K562 (cell line): Measurements from ENCODE around the gene SLC22A16. TPM values are rescaled to one million over a fixed set of nuclear protein-coding genes. Genes with fewer than 3 reads are reported as not detected.

ENCODE experiments used
- CCAR2 ChIP-seq: fragments of 200-400 bp; formaldehyde crosslinking; IDR thresholded peaks from 2 replicates; pipeline ENCODE4 v1.6.1; 2017; ENCODE audit warnings: mild to moderate bottlenecking, low read depth, low read length
- DACH1 ChIP-seq: fragments of 450-650 bp; IDR thresholded peaks from 2 replicates; pipeline ENCODE4 v1.6.1; 2018; ENCODE audit not compliant: partially characterized antibody
- E2F6 ChIP-seq, 2 experiments: IDR thresholded peaks; 2 replicates each; pipeline ENCODE4 v1.6.1; 2011; ENCODE audit warnings: borderline replicate concordance in 1 of 2, control low read depth in 1 of 2, low read depth in 1 of 2, low read length in 1 of 2, mild to moderate bottlenecking in 1 of 2, mixed read lengths in 1 of 2, moderate library complexity in 1 of 2; ENCODE audit not compliant: insufficient read depth in 1 of 2, insufficient read length in 1 of 2, poor library complexity in 1 of 2, severe bottlenecking in 1 of 2; ENCODE audit errors: extremely low read depth in 1 of 2
- ESRRA ChIP-seq: fragments of 450-650 bp; IDR thresholded peaks from 2 replicates; pipeline ENCODE4 v1.6.1; 2014; ENCODE audit warnings: low read depth, mild to moderate bottlenecking, moderate library complexity, borderline replicate concordance
- MEF2D ChIP-seq: conservative IDR thresholded peaks from 2 replicates; pipeline ENCODE4 v1.6.1; 2016; ENCODE audit warnings: low read depth, missing genetic modification characterization, missing compliant biosample characterization
- PATZ1 ChIP-seq: fragments of 250-450 bp; sonication (Bioruptor Pico); IDR thresholded peaks from 2 replicates; pipeline ENCODE4 v1.5.0; 2020; ENCODE audit warnings: mild to moderate bottlenecking, borderline replicate concordance
- POLR3A ChIP-seq: IDR thresholded peaks from 2 replicates; pipeline ENCODE4 v1.6.1; 2011; ENCODE audit warnings: borderline replicate concordance, mild to moderate bottlenecking, moderate library complexity; ENCODE audit not compliant: insufficient read length, insufficient read depth; ENCODE audit errors: extremely low read depth
- PRMT5 ChIP-seq: sonication (generic); formaldehyde crosslinking; IDR thresholded peaks from 2 replicates; pipeline ENCODE4 v1.5.0; 2020; ENCODE audit warnings: missing genetic modification reagents
- SREBF1 ChIP-seq: fragments of 150-350 bp; IDR thresholded peaks from 2 replicates; pipeline ENCODE4 v1.6.1; 2014; ENCODE audit warnings: antibody characterized with exemption, low read depth, low read length, borderline replicate concordance
- TFAP4 ChIP-seq: sonication (generic); formaldehyde crosslinking; IDR thresholded peaks from 2 replicates; pipeline ENCODE4 v1.8.0; 2022; ENCODE audit warnings: missing genetic modification reagents, mild to moderate bottlenecking, moderate library complexity, borderline replicate concordance
- THRAP3 ChIP-seq: fragments of 450-650 bp; IDR thresholded peaks from 2 replicates; pipeline ENCODE4 v1.6.1; 2016; ENCODE audit warnings: mild to moderate bottlenecking, inconsistent platforms, borderline replicate concordance
- THRB ChIP-seq: fragments of 450-650 bp; formaldehyde crosslinking; conservative IDR thresholded peaks from 2 replicates; pipeline ENCODE4 v1.4.0; 2022; ENCODE audit warnings: mild to moderate bottlenecking, missing genetic modification characterization
- ZC3H8 ChIP-seq: fragments of 450-650 bp; IDR thresholded peaks from 2 replicates; pipeline ENCODE4 v1.6.1; 2017
- ZNF121 ChIP-seq: sonication (generic); formaldehyde crosslinking; conservative IDR thresholded peaks from 2 replicates; pipeline ENCODE4 v1.8.0; 2022; ENCODE audit warnings: missing genetic modification reagents
- ZNF174 ChIP-seq: fragments of 250-450 bp; sonication (Bioruptor Pico); IDR thresholded peaks from 2 replicates; pipeline ENCODE4 v1.4.0; 2020; ENCODE audit warnings: mild to moderate bottlenecking
- ZNF232 ChIP-seq: sonication (generic); formaldehyde crosslinking; IDR thresholded peaks from 2 replicates; pipeline ENCODE4 v1.8.0; 2022; ENCODE audit warnings: mild to moderate bottlenecking, missing genetic modification reagents
- polyA plus RNA-seq, 8 experiments: library from polyadenylated mRNA; depleted of rRNA in 4 of 8; stranded (reverse) in 5 of 8; unstranded in 3 of 8; fragments of >200 nt; fragmentation: Nextera tagmentation in 2 of 8; fragmentation: Illumina TruSeq in 1 of 8; extraction: Ambion mirVana in 2 of 8; extraction: Trizol in 1 of 8; gene quantifications; 2 replicates each; pipeline versions ENCODE4 v1.2.1 to v1.2.3, GENCODE V29; 2011 to 2014; ENCODE audit warnings: inconsistent platforms in 1 of 8, missing spikeins in 1 of 8
- total RNA-seq, 7 experiments: library from RNA; depleted of rRNA in 6 of 7; stranded (reverse); fragments of >200 nt in 6 of 7; fragmentation: Illumina TruSeq in 2 of 7; extraction: Trizol in 2 of 7; gene quantifications; 2 replicates each; pipeline versions ENCODE4 v1.2.1 to v1.2.3, GENCODE V29; 2011 to 2021; ENCODE audit warnings: low replicate concordance in 1 of 7

The SLC22A16 gene
- total and polyA plus RNA-seq, 9 of the 15 experiments (the other 6 are each of a cell fraction or from before 2014, with no cell fraction given), result not detected

- TF ChIP-seq CCAR2 (no peak), ZNF232 (CRISPR knock-in tag) (no peak), ZC3H8 (no peak), ESRRA (0 out of 2 replicates have a peak, but pooled peaks have one; percentile 29), ZNF174 (CRISPR knock-in tag) (no peak), MEF2D (tag) (0 out of 2 replicates have a peak, but pooled peaks have one; percentile 46), PRMT5 (CRISPR knock-in tag) (no peak), ZNF121 (CRISPR knock-in tag) (no peak), POLR3A (no peak), SREBF1 (no peak), PATZ1 (CRISPR knock-in tag) (no peak), DACH1 (no peak), THRAP3 (no peak), TFAP4 (no peak), E2F6 (IDR thresholded peaks at IDR 0.05; ENCODE audit: borderline replicate concordance in 1 of 2, extremely low read depth in 1 of 2, insufficient read depth in 1 of 2, insufficient read length in 1 of 2, low read depth in 1 of 2, low read length in 1 of 2, poor library complexity in 1 of 2, severe bottlenecking in 1 of 2) (no peak), THRB (CRISPR knock-in tag) (no peak)
These were observed 33.3 kb upstream of the SLC22A16 start (continued) for GRCh38 chr6:110509617-110510241.
